D721Med (cell line): ENCODE measurements around the gene AP5M1.

Experiments used
- DNase-seq: peaks from one replicate; pipeline ENCODE4 v3.0.0; 2011; ENCODE audit warnings: low spot score; ENCODE audit not compliant: insufficient read length
- FAIRE-seq: peaks from 2 replicates; lab custom pipeline; 2011; peaks lifted over from hg19 to GRCh38; lab: Jason Lieb, UNC
- CTCF ChIP-seq: IDR thresholded peaks from 2 replicates; pipeline ENCODE4 v1.5.1; 2012; ENCODE audit warnings: mild to moderate bottlenecking, control low read depth; ENCODE audit not compliant: insufficient read depth; ENCODE audit errors: missing control alignments

AP5M1 gene

GRCh38 chr14:57262117-57262516, 6.7 kb upstream of the AP5M1 start:
- no peak for TF ChIP-seq CTCF
- FAIRE-seq (no peak), DNase-seq (no peak)

GRCh38 chr14:57266065-57266464, 2.7 kb upstream of the AP5M1 start:
- no peak for DNase-seq
- FAIRE-seq = no peak
- no peak for TF ChIP-seq CTCF

GRCh38 chr14:57273236-57273635, 4.5 kb downstream of the AP5M1 start:
- DNase-seq = no peak
- FAIRE-seq = no peak
- no peak for TF ChIP-seq CTCF

- FAIRE-seq (no peak), DNase-seq (no peak)
- no peak for TF ChIP-seq CTCF
Measured at GRCh38 chr14:57274551-57274950, 5.8 kb downstream of the AP5M1 start.

- FAIRE-seq (peak; percentile 21), DNase-seq (no peak)
- TF ChIP-seq CTCF = no peak
Measured at GRCh38 chr14:57275023-57275664, 6.4 kb downstream of the AP5M1 start.

GRCh38 chr14:57277062-57277461, 8.3 kb downstream of the AP5M1 start:
- TF ChIP-seq CTCF = no peak
- no peak for FAIRE-seq
- DNase-seq = no peak

- DNase-seq (no peak), FAIRE-seq (no peak)
- no peak for TF ChIP-seq CTCF
Measured at GRCh38 chr14:57287745-57288144, 19.0 kb downstream of the AP5M1 start.
